ENCODE results near the gene SCYGR4.

GRCh38 chr2:227597036-227597435, 20.3 kb upstream of the SCYGR4 start:
- no peak for TF ChIP-seq CTCF (IDR thresholded peaks at IDR 0.05)
- TF ChIP-seq POLR2A (IDR thresholded peaks at IDR 0.05): no peak
- TF ChIP-seq POLR2AphosphoS5 (IDR thresholded peaks at IDR 0.05): no peak

Data from breast epithelium (tissue), 3 donors.